Effector CD8-positive, alpha-beta T cell (primary cell): Measurements from ENCODE around the gene MAN1A2.
"Not testable (repeated sequence)": the region's sequence is repeated elsewhere in the genome, so short reads cannot be mapped to it uniquely, and the experiment has no call there.

Experiments used
- DNase-seq: peaks from one replicate; lab custom pipeline; 2025; lab: John Stamatoyannopoulos, UW
- total RNA-seq, 4 experiments: gene quantifications; one replicate each; lab custom pipeline; 2026; lab: John Stamatoyannopoulos, UW

Gene MAN1A2
- total RNA-seq, result 171 to 259 (median 204) reads per million in 4 experiments

GRCh38 chr1:117367046-117368025 is at the start of gene MAN1A2:
Gene MAN1A2, plus strand, starts transcription at chr1:117367449. Its CDS starts 735 bp downstream, at chr1:117368184.
- peak; percentile 48 for DNase-seq

GRCh38 chr1:117318011-117318410 is 49.2 kb upstream of the MAN1A2 start:
- no peak for DNase-seq

- no peak for DNase-seq
Measured at GRCh38 chr1:117318426-117318825, 48.8 kb upstream of the MAN1A2 start.

- DNase-seq, result no peak
Measured at GRCh38 chr1:117320515-117320914, 46.7 kb upstream of the MAN1A2 start.

- DNase-seq, result no peak
Measured at GRCh38 chr1:117321680-117322609, 45.3 kb upstream of the MAN1A2 start.

- no peak for DNase-seq
Measured at GRCh38 chr1:117324357-117324756, 42.9 kb upstream of the MAN1A2 start.

- DNase-seq, result not testable (repeated sequence)
Measured at GRCh38 chr1:117326035-117326434, 41.2 kb upstream of the MAN1A2 start.

GRCh38 chr1:117327011-117327410 is 40.2 kb upstream of the MAN1A2 start:
- no peak for DNase-seq

- DNase-seq, result no peak
Measured at GRCh38 chr1:117335376-117336086, 31.7 kb upstream of the MAN1A2 start.

GRCh38 chr1:117336088-117336817 is 31.0 kb upstream of the MAN1A2 start:
- DNase-seq, result no peak

GRCh38 chr1:117339866-117340700 is 27.2 kb upstream of the MAN1A2 start:
- DNase-seq, result no peak

GRCh38 chr1:117341123-117341522 is 26.1 kb upstream of the MAN1A2 start:
- no peak for DNase-seq

- no peak for DNase-seq
Measured at GRCh38 chr1:117342397-117342796, 24.9 kb upstream of the MAN1A2 start.

GRCh38 chr1:117346206-117346928 is 20.9 kb upstream of the MAN1A2 start:
- no peak for DNase-seq

- DNase-seq, result no peak
Measured at GRCh38 chr1:117347907-117348306, 19.3 kb upstream of the MAN1A2 start.

GRCh38 chr1:117352695-117353094 is 14.6 kb upstream of the MAN1A2 start:
- not testable (repeated sequence) for DNase-seq

- DNase-seq, result not testable (repeated sequence)
Measured at GRCh38 chr1:117357833-117358603, 9.2 kb upstream of the MAN1A2 start.

GRCh38 chr1:117358604-117358887 is 8.7 kb upstream of the MAN1A2 start:
- DNase-seq, result not testable (repeated sequence)
